GM12878 (cell line): ENCODE data around the gene SULF2. TPM values are rescaled to one million over a fixed set of nuclear protein-coding genes. Genes with fewer than 3 reads are reported as not detected.

Source experiments
- ATAC-seq: fragments of 200-7000 bp; cut with Tn5 transposase; 3 replicates; pipeline ENCODE4 v1.9.1; 2020; ENCODE audit warnings: mild to moderate bottlenecking, moderate library complexity
- BruUV-seq: library from RNA; stranded (reverse); fragments of 400-500 nt; replicated peaks from 2 replicates; lab custom pipeline; 2021; lab: Mats Ljungman, UMichigan
- CTCF ChIA-PET: fragments of 300-600 bp; sonication (Branson Sonifier 250); formaldehyde crosslinking; extraction: SDS; loops from one replicate; lab custom pipeline; 2021; ENCODE audit warnings: inconsistent platforms; lab: Yijun Ruan, JAX
- POLR2A ChIA-PET: fragments of 350-600 bp; formaldehyde crosslinking; extraction: SDS; loops from one replicate; lab custom pipeline; 2021; ENCODE audit warnings: inconsistent platforms; lab: Charles Lee
- RAD21 ChIA-PET: fragments of 300-600 bp; sonication (Branson Sonifier 250); formaldehyde crosslinking; loops from one replicate; lab custom pipeline; 2023; ENCODE audit warnings: antibody characterized with exemption; ENCODE audit not compliant: unreplicated experiment; lab: Charles Lee
- SMC1A ChIA-PET: fragments of 300-600 bp; sonication (Branson Sonifier 250); formaldehyde crosslinking; loops from one replicate; lab custom pipeline; 2023; ENCODE audit not compliant: unreplicated experiment, uncharacterized antibody; lab: Charles Lee
- DNase-seq: peaks from one replicate; pipeline ENCODE4 v3.0.0-alpha.2; 2011; ENCODE audit warnings: low read depth, low spot score
- FAIRE-seq: peaks from 3 replicates; lab custom pipeline; 2011; peaks lifted over from hg19 to GRCh38; lab: Jason Lieb, UNC
- H2AFZ ChIP-seq: 2 replicates; pipeline ENCODE4 v1.6.0; 2011; ENCODE audit warnings: low read depth, low read length, control low read depth; ENCODE audit not compliant: control insufficient read depth
- H3K27ac ChIP-seq: 2 replicates; pipeline ENCODE4 v1.5.1; 2011; ENCODE audit warnings: control low read depth; ENCODE audit not compliant: control insufficient read depth, insufficient read depth
- H3K27me3 ChIP-seq, 2 experiments: replicated peaks in 1 of 2; 2 replicates each; pipeline versions ENCODE4 v1.6.0 to v1.6.1; 2011; ENCODE audit warnings: low read length in 1 of 2; ENCODE audit not compliant: control insufficient read depth in 2 of 2, insufficient read depth in 2 of 2
- H3K36me3 ChIP-seq, 2 experiments: 2 replicates each; pipeline ENCODE4 v1.5.1; 2011; ENCODE audit warnings: low read length in 1 of 2; ENCODE audit not compliant: control insufficient read depth in 2 of 2, insufficient read depth in 2 of 2
- H3K4me1 ChIP-seq: 2 replicates; pipeline ENCODE4 v1.6.1; 2011; ENCODE audit warnings: mild to moderate bottlenecking, low read length, moderate library complexity, mixed read lengths; ENCODE audit not compliant: control insufficient read depth, insufficient read depth
- H3K4me2 ChIP-seq: 2 replicates; pipeline ENCODE4 v1.6.0; 2011; ENCODE audit warnings: control low read depth; ENCODE audit not compliant: control insufficient read depth, insufficient read depth
- H3K4me3 ChIP-seq: fragments of 200-600 bp; sonication (generic); 2 replicates; pipeline ENCODE4 v1.5.1; 2016
- H3K79me2 ChIP-seq: 2 replicates; pipeline ENCODE4 v1.6.0; 2011; ENCODE audit warnings: low read length; ENCODE audit not compliant: control insufficient read depth, insufficient read depth
- H3K9ac ChIP-seq: 2 replicates; pipeline ENCODE4 v1.8.0; 2011; ENCODE audit warnings: low read length, control low read depth, mixed read lengths; ENCODE audit not compliant: control insufficient read depth, insufficient read depth
- H3K9me3 ChIP-seq: replicated peaks from 3 replicates; pipeline ENCODE4 v1.5.1; 2011; ENCODE audit warnings: mild to moderate bottlenecking, low read length; ENCODE audit not compliant: control insufficient read depth, insufficient read depth
- H4K20me1 ChIP-seq: 2 replicates; pipeline ENCODE4 v1.6.0; 2011; ENCODE audit not compliant: control insufficient read depth, insufficient read depth
- CEBPZ ChIP-seq: fragments of 150-350 bp; IDR thresholded peaks from 2 replicates; pipeline ENCODE4 v1.6.1; 2016; ENCODE audit warnings: low read depth, low read length
- EGR1 ChIP-seq, 2 experiments: IDR thresholded peaks; 1 replicate in 1 of 2; 2 replicates in 1 of 2; pipeline ENCODE4 v1.6.1; 2011 to 2012; ENCODE audit warnings: low read depth in 2 of 2, low read length in 2 of 2, borderline replicate concordance in 1 of 2, mild to moderate bottlenecking in 1 of 2, moderate library complexity in 1 of 2
- FOXM1 ChIP-seq: IDR thresholded peaks from 2 replicates; pipeline ENCODE4 v1.6.1; 2012; ENCODE audit warnings: low read depth, mild to moderate bottlenecking, inconsistent platforms, low read length, moderate library complexity
- PAX5 ChIP-seq: IDR thresholded peaks from 2 replicates; pipeline ENCODE4 v1.6.1; 2011; ENCODE audit warnings: low read depth, low read length, borderline replicate concordance
- RAD21 ChIP-seq: IDR thresholded peaks from 2 replicates; pipeline ENCODE4 v1.6.1; 2011; ENCODE audit warnings: mild to moderate bottlenecking, low read depth, low read length, moderate library complexity; ENCODE audit not compliant: insufficient read depth
- SIX5 ChIP-seq: IDR thresholded peaks from 2 replicates; pipeline ENCODE4 v1.6.1; 2011; ENCODE audit warnings: mild to moderate bottlenecking, low read depth, low read length, moderate library complexity; ENCODE audit not compliant: severe bottlenecking
- TBL1XR1 ChIP-seq: IDR thresholded peaks from 2 replicates; pipeline ENCODE4 v1.6.1; 2012; ENCODE audit warnings: low read depth, low read length, improper control_type of control experiment
- ZNF384 ChIP-seq: IDR thresholded peaks from 2 replicates; pipeline ENCODE4 v1.6.1; 2012; ENCODE audit warnings: low read depth, mild to moderate bottlenecking, low read length, improper control_type of control experiment, borderline replicate concordance
- ZZZ3 ChIP-seq: IDR thresholded peaks from 2 replicates; pipeline ENCODE4 v1.6.1; 2011; ENCODE audit warnings: low read depth; ENCODE audit not compliant: control insufficient read depth, insufficient read length
- WGBS: methylation state at CpG from one replicate; pipeline ENCODE4 v1.1.6; 2016; ENCODE audit warnings: low lambda C conversion rate; ENCODE audit not compliant: insufficient replicate concordance, insufficient coverage; ENCODE audit errors: missing lambda C conversion rate; 5-methylcytosine and 5-hydroxymethylcytosine counted together
- in situ Hi-C: fragments of 300-500 bp; cut with MboI; formaldehyde crosslinking; loops from 9 replicates; pipeline ENCODE4 v1.14.3; 2018; ENCODE audit warnings: mixed read lengths
- intact Hi-C: fragments of 100-400 bp; cut with micrococcal nuclease; formaldehyde crosslinking; loops from one replicate; pipeline ENCODE4 v1.14.2; 2022; ENCODE audit not compliant: unreplicated experiment
- polyA plus RNA-seq, 11 experiments: library from polyadenylated mRNA; depleted of rRNA in 4 of 11; unstranded in 6 of 11; stranded (reverse) in 5 of 11; fragments of >200 nt; fragmentation: Nextera tagmentation in 4 of 11; fragmentation: Illumina TruSeq in 1 of 11; extraction: Ambion mirVana in 4 of 11; extraction: Trizol in 1 of 11; gene quantifications; 1 replicate in 1 of 11; 2 replicates in 10 of 11; pipeline versions ENCODE4 v1.2.1 to v1.2.3, GENCODE V29; 2011 to 2016; ENCODE audit warnings: inconsistent platforms in 2 of 11, missing spikeins in 2 of 11, low read depth in 1 of 11
- total RNA-seq, 4 experiments: library from RNA; depleted of rRNA in 3 of 4; stranded (reverse); fragments of >200 nt in 3 of 4; fragmentation: Illumina TruSeq in 1 of 4; extraction: Trizol in 1 of 4; gene quantifications; 2 replicates each; pipeline versions ENCODE4 v1.2.1 to v1.2.3, GENCODE V29; 2013 to 2021
- TF ChIP-seq, protein P1 (sequence below): IDR thresholded peaks from 2 replicates; pipeline ENCODE4 v1.6.1; 2011; ENCODE audit warnings: borderline replicate concordance, low read depth, mild to moderate bottlenecking, moderate library complexity, low read length; ENCODE audit not compliant: insufficient read depth, poor library complexity, severe bottlenecking
- TF ChIP-seq, protein P2 (sequence below): fragments of 450-650 bp; formaldehyde crosslinking; IDR thresholded peaks from 2 replicates; pipeline ENCODE4 v1.4.0; 2020; ENCODE audit warnings: mild to moderate bottlenecking, moderate library complexity
- TF ChIP-seq, protein P3 (sequence below): IDR thresholded peaks from 2 replicates; pipeline ENCODE4 v1.6.1; 2012; ENCODE audit warnings: low read length, inconsistent platforms

SULF2 gene
- total and polyA plus RNA-seq, 10 of the 15 experiments (the other 5 are each of a cell fraction or from before 2014, with no cell fraction given): 0.69 to 4.1 (median 1.6) TPM

DNA sequence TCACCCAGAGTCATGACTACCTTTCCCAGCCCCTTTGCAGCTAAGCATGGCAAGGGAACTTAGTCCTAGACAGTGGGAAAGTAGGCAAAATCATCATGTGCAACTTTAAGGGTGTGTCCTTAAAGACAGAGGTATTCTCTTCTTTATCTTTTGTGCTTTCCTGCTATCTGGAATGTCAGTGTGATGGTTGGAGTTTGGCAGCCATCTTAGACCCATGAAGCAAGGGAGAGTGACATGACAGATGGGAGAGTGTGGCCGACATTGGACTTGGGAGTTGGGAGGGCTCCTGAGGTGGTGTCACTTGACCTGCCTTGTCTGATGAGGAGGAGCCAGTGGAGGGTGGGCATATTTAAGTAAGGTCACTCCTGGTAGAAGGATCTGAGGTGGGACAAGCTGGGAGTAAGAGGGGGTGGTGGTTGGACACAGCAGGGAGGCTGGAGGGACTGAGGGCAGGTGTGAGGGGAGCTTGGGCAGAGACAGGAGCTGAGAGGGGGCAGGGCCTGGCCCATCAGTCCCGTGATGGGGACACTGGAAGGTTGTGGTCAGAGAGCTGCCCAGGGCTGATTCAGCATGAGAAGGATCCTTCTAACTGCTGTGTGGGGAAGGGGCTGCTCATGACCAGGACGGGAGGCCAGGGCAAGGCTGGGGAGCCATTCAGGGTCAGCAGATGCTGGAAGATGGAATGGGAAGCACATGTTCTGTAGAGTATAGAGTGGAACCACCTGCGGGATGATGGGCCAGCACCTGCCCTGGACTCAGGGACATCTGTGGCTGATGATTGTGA is 29.5 kb upstream of the SULF2 start:
- Histone ChIP-seq H3K4me3 (no peak overlapping the region), H3K4me1 (no peaks in the 10 kb centered on the region; the same call in 1 of the 2 replicates), H3K27me3 (peaks cover 2 to 4% of the 10 kb centered on the region in 2 experiments; a peak in 3 of 4 replicates), H3K9me3 (no peaks in the 10 kb centered on the region), H4K20me1 (no peaks in the 10 kb centered on the region; the same call in 1 of the 2 replicates), H3K9ac (no peak overlapping the region), H3K27ac (no peak overlapping the region), H2AFZ (no peak overlapping the region), H3K4me2 (no peak overlapping the region), H3K36me3 (no peaks in the 10 kb centered on the region), H3K79me2 (no peaks in the 10 kb centered on the region)
- ChIA-PET POLR2A (no interaction called here), SMC1A (no interaction called here), RAD21 (no interaction called here), CTCF (interaction anchor here (0.6 kb wide), 1 partner anchor 806 kb away, joined by 4 read pairs; no protein-coding TSS in a partner anchor)
- 6% methylated on average over 4 of the region's 4 CpGs for WGBS
- ATAC-seq (no peak), DNase-seq (no peak), FAIRE-seq (no peak)
- no TSS peak for BruUV-seq
- in situ Hi-C loops: no loop called here
- intact Hi-C loops: no loop called here
- TF ChIP-seq TBL1XR1 (no peak), EGR1 (IDR thresholded peaks at IDR 0.05; ENCODE audit: borderline replicate concordance in 1 of 2, low read depth in 2 of 2, low read length in 2 of 2) (no peak), SIX5 (no peak), ZNF384 (no peak), FOXM1 (no peak), ZZZ3 (no peak), CEBPZ (no peak), PAX5 (no peak), RAD21 (no peak)
- TF ChIP-seq, protein P1, sequence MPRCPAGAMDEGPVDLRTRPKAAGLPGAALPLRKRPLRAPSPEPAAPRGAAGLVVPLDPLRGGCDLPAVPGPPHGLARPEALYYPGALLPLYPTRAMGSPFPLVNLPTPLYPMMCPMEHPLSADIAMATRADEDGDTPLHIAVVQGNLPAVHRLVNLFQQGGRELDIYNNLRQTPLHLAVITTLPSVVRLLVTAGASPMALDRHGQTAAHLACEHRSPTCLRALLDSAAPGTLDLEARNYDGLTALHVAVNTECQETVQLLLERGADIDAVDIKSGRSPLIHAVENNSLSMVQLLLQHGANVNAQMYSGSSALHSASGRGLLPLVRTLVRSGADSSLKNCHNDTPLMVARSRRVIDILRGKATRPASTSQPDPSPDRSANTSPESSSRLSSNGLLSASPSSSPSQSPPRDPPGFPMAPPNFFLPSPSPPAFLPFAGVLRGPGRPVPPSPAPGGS: no peak
- TF ChIP-seq, protein P2, sequence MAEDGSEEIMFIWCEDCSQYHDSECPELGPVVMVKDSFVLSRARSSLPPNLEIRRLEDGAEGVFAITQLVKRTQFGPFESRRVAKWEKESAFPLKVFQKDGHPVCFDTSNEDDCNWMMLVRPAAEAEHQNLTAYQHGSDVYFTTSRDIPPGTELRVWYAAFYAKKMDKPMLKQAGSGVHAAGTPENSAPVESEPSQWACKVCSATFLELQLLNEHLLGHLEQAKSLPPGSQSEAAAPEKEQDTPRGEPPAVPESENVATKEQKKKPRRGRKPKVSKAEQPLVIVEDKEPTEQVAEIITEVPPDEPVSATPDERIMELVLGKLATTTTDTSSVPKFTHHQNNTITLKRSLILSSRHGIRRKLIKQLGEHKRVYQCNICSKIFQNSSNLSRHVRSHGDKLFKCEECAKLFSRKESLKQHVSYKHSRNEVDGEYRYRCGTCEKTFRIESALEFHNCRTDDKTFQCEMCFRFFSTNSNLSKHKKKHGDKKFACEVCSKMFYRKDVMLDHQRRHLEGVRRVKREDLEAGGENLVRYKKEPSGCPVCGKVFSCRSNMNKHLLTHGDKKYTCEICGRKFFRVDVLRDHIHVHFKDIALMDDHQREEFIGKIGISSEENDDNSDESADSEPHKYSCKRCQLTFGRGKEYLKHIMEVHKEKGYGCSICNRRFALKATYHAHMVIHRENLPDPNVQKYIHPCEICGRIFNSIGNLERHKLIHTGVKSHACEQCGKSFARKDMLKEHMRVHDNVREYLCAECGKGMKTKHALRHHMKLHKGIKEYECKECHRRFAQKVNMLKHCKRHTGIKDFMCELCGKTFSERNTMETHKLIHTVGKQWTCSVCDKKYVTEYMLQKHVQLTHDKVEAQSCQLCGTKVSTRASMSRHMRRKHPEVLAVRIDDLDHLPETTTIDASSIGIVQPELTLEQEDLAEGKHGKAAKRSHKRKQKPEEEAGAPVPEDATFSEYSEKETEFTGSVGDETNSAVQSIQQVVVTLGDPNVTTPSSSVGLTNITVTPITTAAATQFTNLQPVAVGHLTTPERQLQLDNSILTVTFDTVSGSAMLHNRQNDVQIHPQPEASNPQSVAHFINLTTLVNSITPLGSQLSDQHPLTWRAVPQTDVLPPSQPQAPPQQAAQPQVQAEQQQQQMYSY (CRISPR knock-in tag): no peak
- TF ChIP-seq, protein P3, sequence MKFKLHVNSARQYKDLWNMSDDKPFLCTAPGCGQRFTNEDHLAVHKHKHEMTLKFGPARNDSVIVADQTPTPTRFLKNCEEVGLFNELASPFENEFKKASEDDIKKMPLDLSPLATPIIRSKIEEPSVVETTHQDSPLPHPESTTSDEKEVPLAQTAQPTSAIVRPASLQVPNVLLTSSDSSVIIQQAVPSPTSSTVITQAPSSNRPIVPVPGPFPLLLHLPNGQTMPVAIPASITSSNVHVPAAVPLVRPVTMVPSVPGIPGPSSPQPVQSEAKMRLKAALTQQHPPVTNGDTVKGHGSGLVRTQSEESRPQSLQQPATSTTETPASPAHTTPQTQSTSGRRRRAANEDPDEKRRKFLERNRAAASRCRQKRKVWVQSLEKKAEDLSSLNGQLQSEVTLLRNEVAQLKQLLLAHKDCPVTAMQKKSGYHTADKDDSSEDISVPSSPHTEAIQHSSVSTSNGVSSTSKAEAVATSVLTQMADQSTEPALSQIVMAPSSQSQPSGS: no peak
